MM.1S (cell line): ENCODE measurements around the gene TRAPPC1.

Experiments
- CTCF ChIP-seq: fragments of 300-600 bp; sonication (generic); IDR thresholded peaks from 2 replicates; pipeline ENCODE4 v1.5.1; 2016; ENCODE audit warnings: antibody characterized with exemption, low read length, mixed read lengths
- EZH2phosphoT487 ChIP-seq: fragments of 300-600 bp; sonication (generic); IDR thresholded peaks from 2 replicates; pipeline ENCODE4 v1.6.1; 2018; ENCODE audit warnings: antibody characterized with exemption, low read length

GRCh38 chr17:7916385-7916682 is 15.4 kb downstream of the TRAPPC1 start:
- TF ChIP-seq EZH2phosphoT487 (no peak), CTCF (no peak)
